ENCODE results near the gene COLEC11.

The COLEC11 gene

DNA sequence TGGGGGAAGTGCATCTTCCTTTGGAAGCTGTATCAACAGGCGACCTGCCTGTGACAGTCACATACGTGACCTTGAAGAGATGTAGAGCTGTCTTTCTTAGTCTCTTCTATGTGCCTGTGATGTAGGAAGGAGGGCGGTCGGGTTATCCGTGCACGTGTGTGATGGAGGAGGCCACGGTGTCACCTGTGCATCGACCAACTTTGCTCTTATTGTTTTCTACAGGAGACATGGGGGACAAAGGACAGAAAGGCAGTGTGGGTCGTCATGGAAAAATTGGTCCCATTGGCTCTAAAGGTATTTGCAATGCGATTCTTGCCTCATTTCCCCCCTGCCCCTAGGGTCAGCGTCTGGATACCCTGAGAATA, 42.4 kb downstream of the COLEC11 start:
- H3K4me3 ChIP-seq (replicated peaks; ENCODE audit: low read depth, low read length): no peak overlapping the region
- DNase-seq (ENCODE audit: low read depth): no peak
- TF ChIP-seq, protein P1, sequence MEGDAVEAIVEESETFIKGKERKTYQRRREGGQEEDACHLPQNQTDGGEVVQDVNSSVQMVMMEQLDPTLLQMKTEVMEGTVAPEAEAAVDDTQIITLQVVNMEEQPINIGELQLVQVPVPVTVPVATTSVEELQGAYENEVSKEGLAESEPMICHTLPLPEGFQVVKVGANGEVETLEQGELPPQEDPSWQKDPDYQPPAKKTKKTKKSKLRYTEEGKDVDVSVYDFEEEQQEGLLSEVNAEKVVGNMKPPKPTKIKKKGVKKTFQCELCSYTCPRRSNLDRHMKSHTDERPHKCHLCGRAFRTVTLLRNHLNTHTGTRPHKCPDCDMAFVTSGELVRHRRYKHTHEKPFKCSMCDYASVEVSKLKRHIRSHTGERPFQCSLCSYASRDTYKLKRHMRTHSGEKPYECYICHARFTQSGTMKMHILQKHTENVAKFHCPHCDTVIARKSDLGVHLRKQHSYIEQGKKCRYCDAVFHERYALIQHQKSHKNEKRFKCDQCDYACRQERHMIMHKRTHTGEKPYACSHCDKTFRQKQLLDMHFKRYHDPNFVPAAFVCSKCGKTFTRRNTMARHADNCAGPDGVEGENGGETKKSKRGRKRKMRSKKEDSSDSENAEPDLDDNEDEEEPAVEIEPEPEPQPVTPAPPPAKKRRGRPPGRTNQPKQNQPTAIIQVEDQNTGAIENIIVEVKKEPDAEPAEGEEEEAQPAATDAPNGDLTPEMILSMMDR (IDR thresholded peaks at IDR 0.05; ENCODE audit: low read length, missing control alignments): no peak

DNA sequence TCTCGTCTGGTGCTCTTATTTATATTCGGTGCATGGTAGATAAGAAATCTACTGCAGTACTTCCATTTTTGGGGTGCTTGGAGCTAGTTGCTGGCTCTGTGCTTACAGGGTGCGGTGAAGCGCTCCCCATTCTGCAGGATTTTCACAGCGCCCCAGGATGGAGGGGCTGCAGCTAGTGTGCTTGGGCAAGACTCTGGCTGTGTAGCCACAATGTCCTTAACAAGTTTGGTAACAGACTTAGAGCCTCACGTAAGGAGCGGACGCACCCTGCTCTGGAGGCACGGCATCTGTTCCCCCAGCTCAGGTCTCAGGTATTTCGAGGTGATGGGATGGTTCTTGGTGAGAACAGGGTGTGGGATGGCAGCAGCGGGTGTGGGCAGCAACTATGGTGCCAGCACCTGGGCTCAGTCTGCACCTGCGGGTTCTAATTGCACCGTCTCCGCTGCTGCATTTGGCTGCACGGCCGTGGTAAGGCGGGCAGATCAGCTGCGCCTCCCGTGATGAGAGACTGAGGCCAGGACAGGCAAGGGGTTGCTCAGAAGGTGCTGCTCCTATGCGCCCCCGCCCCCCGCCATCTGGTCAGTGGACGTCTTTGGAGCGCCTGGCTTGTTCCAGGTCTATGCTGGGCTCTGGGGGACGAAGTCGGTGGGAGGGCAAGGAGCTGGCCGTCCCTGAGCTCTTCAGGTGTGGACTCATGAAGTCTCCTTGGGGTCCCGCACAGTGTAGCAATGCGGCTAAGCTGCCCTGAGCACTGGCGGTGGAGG, 43.0 kb downstream of the COLEC11 start:
- no peak overlapping the region for H3K4me3 ChIP-seq (replicated peaks; ENCODE audit: low read depth, low read length)
- no peak for DNase-seq (ENCODE audit: low read depth)
- TF ChIP-seq, protein P1 (IDR thresholded peaks at IDR 0.05; ENCODE audit: low read length, missing control alignments): no peak

DNA sequence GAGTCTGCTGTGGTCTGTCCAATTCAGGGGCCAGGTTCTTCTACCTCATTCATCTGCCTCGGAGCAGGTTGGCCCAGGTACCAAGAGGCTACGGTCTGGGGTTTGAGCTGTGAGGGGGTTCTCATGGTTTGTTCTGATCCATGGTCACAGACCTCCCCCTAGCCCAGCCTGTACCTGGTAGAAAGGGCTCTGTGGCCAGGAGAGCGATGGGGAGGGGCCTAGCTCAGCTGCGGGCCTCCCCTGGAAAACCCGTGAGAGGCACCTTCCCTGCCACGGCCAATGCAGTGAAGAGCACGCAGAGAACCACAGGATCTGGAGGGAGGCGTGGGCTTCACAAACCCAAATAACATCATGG, 43.5 kb downstream of the COLEC11 start:
- no peak for DNase-seq (ENCODE audit: low read depth)
- TF ChIP-seq, protein P1 (IDR thresholded peaks at IDR 0.05; ENCODE audit: low read length, missing control alignments): no peak

DNA sequence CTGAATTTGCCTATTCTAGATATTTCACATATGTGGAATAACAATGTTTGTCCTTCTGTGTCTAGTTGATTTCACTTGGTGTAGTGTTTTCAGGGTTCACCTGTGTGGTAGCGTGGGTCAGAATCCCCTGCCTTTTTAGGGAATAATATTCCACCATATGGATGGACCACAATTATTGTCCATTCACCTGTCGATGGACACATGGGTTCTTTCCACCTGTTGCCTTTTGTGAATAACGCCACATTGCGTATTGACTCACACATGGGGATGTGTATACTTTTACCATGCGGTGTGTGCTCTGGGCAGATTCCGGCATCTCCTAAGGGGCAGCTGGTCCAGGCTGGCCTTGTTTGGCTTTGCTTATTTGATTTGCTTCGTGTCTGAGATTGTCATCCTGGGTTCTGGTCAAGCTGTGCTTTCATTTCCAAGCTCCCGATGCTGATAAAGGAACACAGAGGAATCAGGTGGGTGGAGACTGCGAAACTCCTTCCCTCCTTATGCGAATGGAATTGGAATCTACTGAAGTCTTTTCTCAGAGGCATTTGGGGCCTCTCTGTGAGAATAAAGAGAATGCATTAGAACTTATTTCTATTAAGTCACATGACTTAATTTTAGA, 44.2 kb downstream of the COLEC11 start:
- no peak for DNase-seq (ENCODE audit: low read depth)
- H3K4me3 ChIP-seq (replicated peaks; ENCODE audit: low read depth, low read length): no peak overlapping the region
- TF ChIP-seq, protein P1 (IDR thresholded peaks at IDR 0.05; ENCODE audit: low read length, missing control alignments): no peak

More for the DNA sequence above, 43.5 kb downstream of the COLEC11 start:
- no peak overlapping the region for H3K4me3 ChIP-seq (replicated peaks; ENCODE audit: low read depth, low read length)

DNA sequence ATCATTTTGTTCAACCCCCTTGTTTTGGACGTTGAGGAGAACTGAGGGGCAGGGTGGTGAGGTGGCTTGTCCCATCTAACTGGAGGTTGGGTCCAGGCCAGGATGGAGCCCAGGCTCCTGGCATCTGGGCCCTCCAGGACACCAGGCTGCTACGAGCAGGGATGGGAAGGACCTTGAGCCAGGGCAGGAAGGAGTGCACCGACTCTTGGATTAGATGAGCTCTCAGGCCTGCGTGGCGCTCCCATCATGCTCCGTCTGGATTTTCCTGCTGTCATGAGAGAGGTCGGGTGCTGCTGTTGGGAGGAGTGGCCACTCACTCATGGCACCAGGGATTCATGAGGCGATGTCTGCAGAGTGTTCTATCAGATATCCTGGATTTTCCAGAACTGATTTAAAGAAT, 44.7 kb downstream of the COLEC11 start:
- TF ChIP-seq, protein P1 (IDR thresholded peaks at IDR 0.05; ENCODE audit: low read length, missing control alignments): no peak
- no peak for DNase-seq (ENCODE audit: low read depth)
- H3K4me3 ChIP-seq (replicated peaks; ENCODE audit: low read depth, low read length): no peak overlapping the region

DNA sequence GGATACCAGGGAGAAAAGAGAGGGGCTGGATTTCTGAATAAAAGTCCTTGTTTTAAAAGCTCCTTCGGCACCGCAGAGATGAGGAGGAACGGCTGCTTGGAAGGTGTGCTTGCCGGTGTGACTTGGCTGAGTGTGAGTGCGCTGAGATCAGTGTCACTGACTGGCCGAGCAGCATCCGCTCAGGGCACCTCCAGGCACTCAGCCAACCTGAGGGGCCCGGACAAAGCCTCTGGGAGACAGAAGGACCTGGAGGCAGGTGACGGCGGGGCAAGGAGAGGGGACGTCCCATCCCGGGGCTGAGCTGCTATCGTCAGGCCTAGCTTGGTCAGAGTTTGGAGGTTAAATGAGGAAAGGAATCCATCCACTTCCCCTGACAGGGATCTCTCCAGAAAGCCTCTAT, 46.3 kb downstream of the COLEC11 start:
- H3K4me3 ChIP-seq (replicated peaks; ENCODE audit: low read depth, low read length): no peak overlapping the region
- no peak for DNase-seq (ENCODE audit: low read depth)
- TF ChIP-seq, protein P1 (IDR thresholded peaks at IDR 0.05; ENCODE audit: low read length, missing control alignments): no peak
